ENCODE measurements around the gene NUDT16. TPM values are rescaled to one million over a fixed set of nuclear protein-coding genes. Genes with fewer than 3 reads are reported as not detected.

Gene NUDT16
- total and polyA plus RNA-seq, 2 of the 8 experiments (the other 6 are each of a cell fraction or from before 2014, with no cell fraction given) = 8.5 to 19.1 TPM

DNA sequence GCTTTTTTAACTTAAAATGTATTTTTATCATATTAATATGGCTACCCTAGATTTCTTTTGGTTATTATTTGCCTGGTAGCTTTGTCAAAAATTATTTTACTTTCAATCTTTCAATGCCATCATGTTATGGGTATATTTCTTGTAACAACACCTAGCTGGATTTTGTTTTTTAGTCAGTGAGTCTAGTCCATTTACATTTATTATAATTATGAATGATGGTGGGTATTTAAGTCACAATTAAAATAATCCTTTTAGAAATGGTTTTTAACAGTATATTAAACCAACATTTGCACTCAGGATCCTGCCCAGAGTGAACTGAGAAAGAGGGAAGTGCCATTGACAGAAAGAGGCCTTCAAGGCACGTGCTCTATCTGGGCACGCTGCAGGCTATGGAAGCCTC, 39.8 kb upstream of the NUDT16 start:
- Histone ChIP-seq H3K4me2 (ENCODE audit: insufficient read depth in 1 of 2, low read depth in 2 of 2, low read length in 2 of 2) (no peak overlapping the region), H3K18ac (ENCODE audit: extremely low read depth, low read length) (no peak overlapping the region), H3K4me3 (ENCODE audit: extremely low read depth in 1 of 4, insufficient read depth in 2 of 4, low read depth in 3 of 4, low read length in 4 of 4) (no peak overlapping the region), H2AFZ (ENCODE audit: low read length) (no peak overlapping the region), H3K4me1 (replicated peaks in 1 of 4; ENCODE audit: control insufficient read depth in 3 of 4, insufficient read depth in 4 of 4, low read length in 3 of 4) (no peaks in the 10 kb centered on the region), H3K9ac (replicated peaks in 1 of 4; ENCODE audit: extremely low read depth in 1 of 4, low read depth in 3 of 4, low read length in 3 of 4) (no peak overlapping the region), H4K5ac (ENCODE audit: insufficient read length, low read depth, low read length) (no peak overlapping the region), H2BK5ac (ENCODE audit: low read depth, low read length) (no peak overlapping the region), H2BK15ac (ENCODE audit: low read length) (no peak overlapping the region), H2BK12ac (ENCODE audit: low read depth, low read length) (no peak overlapping the region), H3K9me3 (ENCODE audit: insufficient read depth in 2 of 2, low read depth in 1 of 2, low read length in 1 of 2) (peaks cover 11 to 16% of the 10 kb centered on the region in 2 experiments), H3K79me2 (ENCODE audit: control insufficient read depth in 1 of 2, insufficient read depth in 2 of 2, low read length in 2 of 2) (no peaks in the 10 kb centered on the region; a peak in 1 of 4 replicates), H3K36me3 (ENCODE audit: control insufficient read depth in 2 of 4, insufficient read depth in 4 of 4, low read length in 3 of 4) (no peaks in the 10 kb centered on the region; a peak in 1 of 8 replicates), H4K91ac (replicated peaks; ENCODE audit: insufficient read length, low read length) (no peak overlapping the region), H2AK5ac (ENCODE audit: low read depth, low read length) (no peak overlapping the region), H3K79me1 (ENCODE audit: low read depth, low read length) (no peaks in the 10 kb centered on the region), H3K56ac (replicated peaks; ENCODE audit: insufficient read length, low read depth, low read length) (no peak overlapping the region), H4K20me1 (replicated peaks in 1 of 2; ENCODE audit: control insufficient read depth in 1 of 2, insufficient read depth in 2 of 2, low read length in 2 of 2) (peaks cover 0 to 2% of the 10 kb centered on the region in 2 experiments), H4K8ac (ENCODE audit: extremely low read depth, insufficient read depth, low read length) (no peak overlapping the region), H3K23ac (ENCODE audit: insufficient read length) (no peak overlapping the region), H3K23me2 (ENCODE audit: low read depth, low read length) (no peaks in the 10 kb centered on the region; the same call in 1 of the 2 replicates), H3K14ac (ENCODE audit: insufficient read length) (no peak overlapping the region), H2BK20ac (ENCODE audit: low read length) (no peak overlapping the region), H3K27ac (ENCODE audit: low read depth, low read length) (no peak overlapping the region), H3K27me3 (replicated peaks in 1 of 4; ENCODE audit: control insufficient read depth in 3 of 4, extremely low read depth in 1 of 4, insufficient read depth in 3 of 4, low read length in 3 of 4) (no peaks in the 10 kb centered on the region), H2BK120ac (replicated peaks; ENCODE audit: low read depth, low read length) (no peak overlapping the region), H3K4ac (replicated peaks; ENCODE audit: insufficient read length, low read depth, low read length) (no peak overlapping the region)
- DNase-seq (ENCODE audit: low read depth in 1 of 2, low spot score in 2 of 2) (no peak), FAIRE-seq (no peak)
- POLR2A ChIA-PET (ENCODE audit: partially characterized antibody) = interaction anchor here (1.6 kb wide), 1 partner anchor 22 kb away, joined by 3 read pairs; no protein-coding TSS in a partner anchor
- CTCF ChIA-PET (ENCODE audit: partially characterized antibody) = interaction anchor here (0.5 to 1.0 kb wide), 2 partner anchors 8 to 551 kb away, joined by 3 to 4 read pairs; no protein-coding TSS in a partner anchor
- 93% methylated on average over 2 of the region's 2 CpGs; no CpG with 5 or more reads in 1 of the 2 experiments for WGBS, 2 experiments (ENCODE audit: extremely low coverage in 1 of 2, insufficient coverage in 1 of 2, insufficient read length in 1 of 2, insufficient replicate concordance in 2 of 2, low coverage in 1 of 2, low lambda C conversion rate in 2 of 2, missing lambda C conversion rate in 1 of 2)
- TF ChIP-seq ZNF274 (IDR thresholded peaks at IDR 0.05; ENCODE audit: borderline replicate concordance, extremely low read depth, low read length) (no peak), TBP (IDR thresholded peaks at IDR 0.05; ENCODE audit: low read depth, low read length) (no peak), RAD21 (IDR thresholded peaks at IDR 0.05 in 1 of 2, conservative IDR thresholded peaks at IDR 0.05 in 1 of 2; ENCODE audit: low read depth in 2 of 2, low read length in 2 of 2) (no peak), YY1 (IDR thresholded peaks at IDR 0.05; ENCODE audit: low read depth, low read length) (no peak), ASH2L (IDR thresholded peaks at IDR 0.05; ENCODE audit: low read length) (no peak), SIX5 (IDR thresholded peaks at IDR 0.05; ENCODE audit: low read depth, low read length) (no peak), CHD1 (IDR thresholded peaks at IDR 0.05; ENCODE audit: low read depth, low read length) (no peak), POU5F1 (IDR thresholded peaks at IDR 0.05; ENCODE audit: low read depth, low read length) (no peak), SAP30 (IDR thresholded peaks at IDR 0.05; ENCODE audit: insufficient read depth, insufficient replicate concordance, low read length) (no peak), JUN (IDR thresholded peaks at IDR 0.05; ENCODE audit: low read depth, low read length) (no peak), HDAC2 (IDR thresholded peaks at IDR 0.05; ENCODE audit: borderline replicate concordance in 1 of 2, low read depth in 2 of 2, low read length in 2 of 2) (no peak), ATF3 (IDR thresholded peaks at IDR 0.05; ENCODE audit: insufficient read depth, low read depth, low read length) (no peak), KDM5A (IDR thresholded peaks at IDR 0.05; ENCODE audit: low read length) (no peak), TCF12 (IDR thresholded peaks at IDR 0.05; ENCODE audit: low read depth, low read length) (no peak)
